ENCODE measurements around the gene FHIT. TPM values are rescaled to one million over a fixed set of nuclear protein-coding genes. Genes with fewer than 3 reads are reported as not detected.

The FHIT gene
- polyA plus RNA-seq, 1 of the 3 experiments (the other 2 are of a cell fraction): 0.41 TPM

- POLR2A ChIA-PET: no interaction called here
- Histone ChIP-seq H3K9me3 (no peaks in the 10 kb centered on the region), H3K27me3 (ENCODE audit: insufficient read depth) (no peaks in the 10 kb centered on the region), H3K36me3 (replicated peaks in 1 of 2; ENCODE audit: control insufficient read depth in 1 of 2, insufficient read depth in 2 of 2, low read length in 1 of 2) (no peaks in the 10 kb centered on the region), H2AFZ (ENCODE audit: low read depth) (no peak overlapping the region), H3K27ac (ENCODE audit: low read depth in 2 of 2, low read length in 1 of 2) (no peak overlapping the region), H4K20me1 (ENCODE audit: insufficient read depth) (no peaks in the 10 kb centered on the region), H3K79me2 (ENCODE audit: insufficient read depth) (no peaks in the 10 kb centered on the region), H3K4me2 (no peak overlapping the region), H3K9ac (no peak overlapping the region), H3F3A (replicated peaks; ENCODE audit: insufficient read depth) (no peaks in the 10 kb centered on the region), H3K4me3 (ENCODE audit: low read depth in 2 of 2, low read length in 1 of 2) (no peak overlapping the region), H3K4me1 (ENCODE audit: control insufficient read depth in 1 of 2, insufficient read depth in 2 of 2, low read depth in 1 of 2, low read length in 1 of 2) (no peaks in the 10 kb centered on the region), H3K9me2 (no peaks in the 10 kb centered on the region)
- CTCF ChIA-PET: interaction anchor here (0.6 kb wide), 1 partner anchor 1655 kb away, joined by 3 read pairs; no protein-coding TSS in a partner anchor
- TF ChIP-seq FOXM1 (IDR thresholded peaks at IDR 0.05; ENCODE audit: low read depth): no peak
- no peak for TF ChIP-seq RFX5 (IDR thresholded peaks at IDR 0.05; ENCODE audit: low read length)
- no peak for TF ChIP-seq TEAD4 (IDR thresholded peaks at IDR 0.05; ENCODE audit: borderline replicate concordance, insufficient read depth)
- TF ChIP-seq IRF3 (IDR thresholded peaks at IDR 0.05; ENCODE audit: low read depth, low read length): no peak
- TF ChIP-seq JUND (IDR thresholded peaks at IDR 0.05): no peak
- TF ChIP-seq ZBTB33 (IDR thresholded peaks at IDR 0.05; ENCODE audit: borderline replicate concordance, low read depth): no peak
- TF ChIP-seq RXRA (IDR thresholded peaks at IDR 0.05; ENCODE audit: borderline replicate concordance, low read depth): no peak
- TF ChIP-seq RCOR1 (IDR thresholded peaks at IDR 0.05; ENCODE audit: low read length): no peak
- no peak for DNase-seq
Observed at GRCh38 chr3:61236556-61236955, 14.7 kb downstream of the FHIT start.

GRCh38 chr3:61233746-61234145 is 17.5 kb downstream of the FHIT start:
- Histone ChIP-seq H3K9me2 (no peaks in the 10 kb centered on the region), H3K36me3 (replicated peaks in 1 of 2; ENCODE audit: control insufficient read depth in 1 of 2, insufficient read depth in 2 of 2, low read length in 1 of 2) (no peaks in the 10 kb centered on the region), H3K4me2 (no peak overlapping the region), H3F3A (replicated peaks; ENCODE audit: insufficient read depth) (no peaks in the 10 kb centered on the region), H3K4me1 (ENCODE audit: control insufficient read depth in 1 of 2, insufficient read depth in 2 of 2, low read depth in 1 of 2, low read length in 1 of 2) (no peaks in the 10 kb centered on the region), H3K9ac (no peak overlapping the region), H3K27me3 (ENCODE audit: insufficient read depth) (no peaks in the 10 kb centered on the region), H3K79me2 (ENCODE audit: insufficient read depth) (no peaks in the 10 kb centered on the region), H3K27ac (ENCODE audit: low read depth in 2 of 2, low read length in 1 of 2) (no peak overlapping the region), H3K4me3 (ENCODE audit: low read depth in 2 of 2, low read length in 1 of 2) (no peak overlapping the region), H3K9me3 (no peaks in the 10 kb centered on the region), H2AFZ (ENCODE audit: low read depth) (no peak overlapping the region), H4K20me1 (ENCODE audit: insufficient read depth) (no peaks in the 10 kb centered on the region)
- ChIA-PET CTCF (no interaction called here), POLR2A (no interaction called here)
- no peak for TF ChIP-seq TCF12 (IDR thresholded peaks at IDR 0.05)
- no peak for TF ChIP-seq CTCF (IDR thresholded peaks at IDR 0.05)
- TF ChIP-seq NFIC (IDR thresholded peaks at IDR 0.05; ENCODE audit: borderline replicate concordance): no peak
- no peak for TF ChIP-seq FOXM1 (IDR thresholded peaks at IDR 0.05; ENCODE audit: low read depth)
- no peak for TF ChIP-seq TAF1 (IDR thresholded peaks at IDR 0.05; ENCODE audit: borderline replicate concordance, low read depth, low read length)
- no peak for TF ChIP-seq SMC3 (IDR thresholded peaks at IDR 0.05; ENCODE audit: low read depth, low read length)
- no peak for TF ChIP-seq GABPA (IDR thresholded peaks at IDR 0.05; ENCODE audit: low read depth)
- no peak for TF ChIP-seq USF2 (IDR thresholded peaks at IDR 0.05; ENCODE audit: borderline replicate concordance, low read depth, low read length)
- TF ChIP-seq MAX (IDR thresholded peaks at IDR 0.05; ENCODE audit: low read depth): no peak
- no peak for TF ChIP-seq MXI1 (IDR thresholded peaks at IDR 0.05; ENCODE audit: low read depth, low read length)
- no peak for TF ChIP-seq TEAD4 (IDR thresholded peaks at IDR 0.05; ENCODE audit: borderline replicate concordance, insufficient read depth)
- TF ChIP-seq ELF1 (IDR thresholded peaks at IDR 0.05): no peak
- no peak for TF ChIP-seq SIN3A (IDR thresholded peaks at IDR 0.05; ENCODE audit: borderline replicate concordance, low read depth, low read length)
- TF ChIP-seq JUND (IDR thresholded peaks at IDR 0.05): no peak
- no peak for DNase-seq
